ENCODE data around the gene WDR62.
A peak's percentile ranks its signal among the peaks of the same experiment; 100 is the strongest.

Gene WDR62

DNA sequence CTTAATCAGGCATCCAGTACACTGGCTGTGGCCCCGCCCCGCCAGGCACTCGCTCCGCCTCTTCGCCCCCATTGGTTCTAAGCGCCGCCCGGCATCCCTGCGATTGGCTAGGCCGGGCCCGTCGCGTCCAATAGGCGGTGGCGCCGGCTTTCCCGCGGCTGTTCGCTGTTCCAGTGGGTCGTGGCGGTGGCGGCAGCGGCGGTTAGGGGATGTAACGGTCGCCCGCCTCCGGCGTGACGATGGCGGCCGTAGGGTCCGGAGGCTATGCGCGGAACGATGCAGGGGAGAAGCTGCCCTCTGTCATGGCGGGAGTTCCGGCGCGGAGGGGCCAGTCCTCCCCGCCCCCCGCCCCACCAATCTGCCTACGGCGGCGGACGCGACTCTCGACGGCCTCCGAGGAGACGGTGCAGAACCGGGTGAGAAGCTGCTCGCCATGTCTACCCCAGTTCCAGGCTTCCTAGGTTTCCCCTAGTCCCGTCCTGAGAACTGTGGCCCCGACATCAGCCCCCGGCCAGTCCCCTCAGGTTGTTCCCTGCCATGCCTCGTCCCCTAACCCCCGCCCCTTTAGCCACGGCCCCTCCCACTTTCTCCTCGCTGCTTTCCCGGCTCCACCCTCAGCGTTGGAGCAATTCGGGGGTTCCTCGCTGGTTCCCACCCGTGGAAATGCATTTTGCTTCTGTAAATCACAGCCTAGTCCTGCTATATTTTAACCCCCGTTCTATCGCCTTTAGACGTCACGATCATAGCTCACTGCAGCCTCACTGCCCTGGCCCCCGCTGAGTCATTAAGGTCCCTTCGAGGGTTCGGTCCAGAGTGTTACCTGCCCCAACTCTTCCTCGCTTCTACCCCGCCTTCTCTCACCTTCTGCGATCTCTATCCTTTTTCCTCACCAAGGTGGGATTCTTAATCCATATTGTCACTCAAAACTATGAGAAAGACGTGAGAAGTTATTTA is at the start of gene WDR62:
WDR62 (plus strand) TSS at position 165 of the 954 bp plus-strand sequence; CDS start at position 240, 75 bp downstream.
- H3K4me3 ChIP-seq (ENCODE audit: low read length), result peak within 1 kb of the TSS; percentile 92
- TF ChIP-seq ZNF274 (IDR thresholded peaks at IDR 0.05; ENCODE audit: low read depth, low read length), result no peak

DNA sequence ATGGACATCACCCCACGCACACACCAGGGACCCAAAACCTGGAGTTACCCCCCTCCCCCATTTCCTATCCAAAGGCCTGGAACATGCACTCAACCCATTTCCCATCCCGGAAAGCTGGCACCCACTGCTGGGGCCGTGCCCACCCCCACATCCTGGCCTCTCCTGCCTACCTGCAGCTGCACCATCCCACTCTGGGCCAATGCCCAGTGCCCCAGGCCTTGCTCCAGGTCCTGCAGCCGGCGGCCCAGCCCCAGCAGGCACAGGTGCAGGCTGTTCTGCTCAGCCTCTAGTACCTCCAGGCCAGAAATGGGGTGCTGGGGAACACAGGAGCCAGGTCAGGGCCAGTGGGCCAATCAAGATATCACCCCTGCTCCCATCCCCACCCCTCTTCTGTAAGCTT is 47.7 kb upstream of the WDR62 start:
- TF ChIP-seq ZNF274 (IDR thresholded peaks at IDR 0.05; ENCODE audit: low read depth, low read length), result no peak

DNA sequence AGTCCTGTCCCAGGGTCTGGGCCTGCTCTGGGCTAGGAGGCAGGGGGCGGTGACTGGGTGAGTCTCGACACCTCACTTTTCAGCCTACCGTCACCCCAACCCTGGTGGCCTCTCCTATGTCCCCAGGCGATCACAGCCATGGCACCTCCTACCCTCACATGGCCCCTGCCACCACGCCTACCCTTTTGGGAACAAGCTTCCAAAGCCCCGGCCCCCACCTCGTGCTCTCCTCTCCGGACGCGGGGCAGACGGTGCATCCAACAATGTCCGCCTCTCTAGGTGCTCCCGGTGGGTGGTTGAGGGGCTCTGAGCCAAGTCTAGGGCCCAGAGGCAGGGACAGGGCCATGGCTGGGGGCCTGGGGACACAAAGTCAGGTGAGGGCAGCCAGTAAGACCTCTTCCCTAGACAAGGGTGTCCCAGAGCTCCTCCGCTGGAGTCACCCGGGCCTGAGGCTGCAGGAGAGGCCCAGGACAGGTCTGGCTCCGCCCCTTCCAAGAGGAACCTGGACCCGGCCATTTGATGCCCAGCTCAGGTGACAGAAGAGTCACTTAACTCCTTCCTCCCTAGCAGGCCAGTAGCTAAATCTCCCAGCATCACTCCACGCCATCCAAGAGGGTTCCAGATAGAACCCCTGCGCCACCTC is 46.2 kb upstream of the WDR62 start, which contains the start of gene SYNE4:
SYNE4 (minus strand) TSS at position 478 of the 643 bp plus-strand sequence; CDS start at position 346, 132 bp downstream.
- TF ChIP-seq ZNF274 (IDR thresholded peaks at IDR 0.05; ENCODE audit: low read depth, low read length), result no peak
- H3K4me3 ChIP-seq (ENCODE audit: low read length), result no peak within 1 kb of the TSS; the same call in 1 of the 2 replicates

More for the DNA sequence above, 47.7 kb upstream of the WDR62 start:
- H3K4me3 ChIP-seq (ENCODE audit: low read length), result no peak overlapping the region

GRCh38 chr19:36009220-36009619 is 45.5 kb upstream of the WDR62 start:
- H3K4me3 ChIP-seq (ENCODE audit: low read length), result no peak overlapping the region; the same call in 1 of the 2 replicates
- TF ChIP-seq ZNF274 (IDR thresholded peaks at IDR 0.05; ENCODE audit: low read depth, low read length), result no peak

DNA sequence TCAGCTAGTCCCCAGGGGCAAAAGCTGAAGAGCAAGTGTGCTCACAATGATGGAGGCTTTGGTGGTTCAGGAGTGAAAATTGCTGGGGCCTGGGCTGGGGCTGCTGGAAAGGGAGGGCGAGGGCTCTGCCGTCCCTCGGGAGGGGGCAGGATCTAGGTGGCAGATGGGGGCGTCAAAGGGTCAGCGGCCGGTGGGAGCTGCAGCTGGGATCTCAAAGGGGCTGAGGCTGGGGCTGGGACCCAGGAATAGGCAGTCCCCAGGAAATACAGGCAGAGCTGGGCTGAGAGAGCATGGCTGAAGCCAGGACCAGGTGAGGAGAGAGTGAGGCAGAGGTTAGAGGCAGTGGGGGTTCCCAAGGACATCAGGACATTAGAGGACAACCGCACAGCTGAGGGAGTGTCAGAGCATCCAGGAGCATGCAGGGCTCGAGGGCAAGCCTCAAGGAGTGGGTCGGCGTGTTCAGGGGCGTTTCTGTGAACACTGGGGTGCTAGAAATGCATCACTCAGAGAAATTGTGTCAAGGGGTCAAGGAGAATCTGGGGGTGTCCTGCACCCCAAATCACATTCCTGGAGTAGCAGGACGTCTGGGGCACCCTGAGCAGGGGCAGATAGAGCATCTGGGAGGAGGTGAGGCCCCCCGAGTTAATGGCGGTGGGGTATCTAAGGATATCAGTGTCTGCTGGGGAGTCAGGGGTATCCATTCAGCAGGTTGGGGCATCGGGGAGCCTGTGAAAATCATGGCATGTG is 44.9 kb upstream of the WDR62 start:
- no peak for TF ChIP-seq ZNF274 (IDR thresholded peaks at IDR 0.05; ENCODE audit: low read depth, low read length)
- H3K4me3 ChIP-seq (ENCODE audit: low read length), result no peak overlapping the region

DNA sequence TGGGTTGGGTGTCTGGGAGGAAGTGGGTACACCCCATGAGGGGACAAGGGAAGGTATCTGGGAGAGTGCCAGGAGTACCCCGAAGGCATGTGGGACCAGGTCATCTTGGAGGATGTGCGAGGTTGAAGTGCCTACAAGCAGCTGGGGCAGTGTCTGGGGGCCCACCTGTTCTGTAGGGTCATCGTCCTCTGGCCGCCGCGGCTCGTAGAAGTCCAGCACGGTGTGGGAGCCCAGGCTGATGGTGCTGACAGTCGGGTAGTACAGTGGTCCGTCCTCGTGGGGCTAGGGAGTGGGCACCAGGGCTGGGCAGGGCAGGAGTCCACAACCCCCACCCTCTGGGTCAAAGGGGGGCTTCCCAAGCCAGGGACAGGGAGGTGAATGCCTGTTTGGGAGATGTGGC is 44.3 kb upstream of the WDR62 start:
- H3K4me3 ChIP-seq (ENCODE audit: low read length), result no peak overlapping the region

GRCh38 chr19:36013280-36014011 is 41.3 kb upstream of the WDR62 start:
- peak overlapping the region; percentile 96 for H3K4me3 ChIP-seq (ENCODE audit: low read length)
- no peak for TF ChIP-seq ZNF274 (IDR thresholded peaks at IDR 0.05; ENCODE audit: low read depth, low read length)

More for the DNA sequence above, 44.3 kb upstream of the WDR62 start:
- no peak for TF ChIP-seq ZNF274 (IDR thresholded peaks at IDR 0.05; ENCODE audit: low read depth, low read length)

DNA sequence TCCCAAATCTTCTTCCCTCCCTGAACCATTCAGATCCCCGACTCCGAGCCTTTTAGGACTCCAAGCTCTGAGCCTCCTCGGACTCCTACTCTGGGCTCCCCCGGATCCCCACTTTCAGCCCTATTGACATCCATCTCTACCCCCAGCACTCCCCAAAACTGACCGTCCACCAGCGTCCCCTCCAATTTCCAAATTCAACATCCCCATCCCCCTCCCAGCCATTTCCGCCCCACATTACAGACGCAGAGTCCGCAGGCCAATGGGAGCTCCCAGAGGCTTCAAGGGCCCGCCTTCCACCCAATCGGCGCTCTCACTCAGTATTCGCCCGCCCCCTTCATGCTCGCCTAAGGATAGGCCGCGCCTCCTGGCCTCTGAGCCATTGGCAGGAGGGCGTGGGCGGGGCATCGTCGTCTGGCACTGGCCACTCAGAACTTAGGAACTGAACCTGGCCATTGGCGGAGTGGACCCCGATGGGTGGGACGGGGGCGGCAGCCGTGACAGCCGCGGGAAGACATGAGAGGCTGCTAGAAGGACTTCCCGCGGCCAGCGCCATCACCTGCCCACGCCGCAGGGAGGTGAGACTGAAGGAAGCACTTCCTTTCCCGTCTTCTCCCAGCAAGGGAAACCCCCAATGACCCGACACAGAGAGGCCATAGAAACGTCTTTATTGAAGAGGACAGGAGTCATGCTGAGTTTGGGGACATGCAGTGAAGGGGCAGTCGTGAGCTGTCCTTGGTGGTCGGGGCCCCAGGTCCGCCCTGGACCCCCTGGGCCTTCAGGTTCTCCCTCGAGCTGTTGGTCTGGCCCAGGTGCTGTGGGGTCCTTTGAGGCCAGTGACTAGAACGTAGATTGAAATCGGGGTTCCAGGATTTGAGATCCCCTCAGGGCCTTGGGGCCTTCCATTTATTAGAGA is 40.4 kb upstream of the WDR62 start, which contains the start of gene ALKBH6:
ALKBH6 (minus strand) TSS at position 202 of the 913 bp plus-strand sequence. CDS start 816 bp downstream, outside the sequence.
- peak within 1 kb of the TSS; percentile 96 for H3K4me3 ChIP-seq (ENCODE audit: low read length)
- no peak for TF ChIP-seq ZNF274 (IDR thresholded peaks at IDR 0.05; ENCODE audit: low read depth, low read length)

DNA sequence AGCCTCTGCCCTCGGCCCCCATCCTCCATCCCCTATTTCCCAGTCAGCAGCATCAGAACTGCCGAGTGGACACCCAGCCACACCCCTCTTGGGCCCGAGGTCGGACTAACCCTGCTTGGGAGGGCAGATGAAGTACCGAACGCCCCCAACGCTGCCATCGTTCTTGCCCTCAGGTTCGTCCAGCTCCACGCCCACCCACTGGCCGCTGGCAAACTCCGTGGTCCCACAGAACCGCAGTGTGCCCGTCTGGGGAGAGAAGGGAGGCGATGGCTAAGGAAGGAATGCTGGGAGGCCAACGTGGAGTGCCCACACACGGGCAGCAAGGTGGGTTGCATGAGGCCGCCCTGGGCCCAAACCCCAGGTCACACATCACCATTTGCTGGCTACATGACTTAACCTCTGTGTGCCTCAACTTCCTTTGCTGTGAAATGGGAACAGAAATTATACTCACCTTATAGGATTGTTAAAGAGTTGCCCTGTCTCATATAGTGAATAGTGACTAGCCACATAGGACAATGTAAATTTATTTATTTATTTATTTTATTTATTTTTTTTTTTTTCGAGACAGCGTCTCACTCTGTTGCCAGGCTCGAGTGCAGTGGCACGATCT is 35.5 kb upstream of the WDR62 start:
- no peak overlapping the region for H3K4me3 ChIP-seq (ENCODE audit: low read length)
- TF ChIP-seq ZNF274 (IDR thresholded peaks at IDR 0.05; ENCODE audit: low read depth, low read length), result no peak

DNA sequence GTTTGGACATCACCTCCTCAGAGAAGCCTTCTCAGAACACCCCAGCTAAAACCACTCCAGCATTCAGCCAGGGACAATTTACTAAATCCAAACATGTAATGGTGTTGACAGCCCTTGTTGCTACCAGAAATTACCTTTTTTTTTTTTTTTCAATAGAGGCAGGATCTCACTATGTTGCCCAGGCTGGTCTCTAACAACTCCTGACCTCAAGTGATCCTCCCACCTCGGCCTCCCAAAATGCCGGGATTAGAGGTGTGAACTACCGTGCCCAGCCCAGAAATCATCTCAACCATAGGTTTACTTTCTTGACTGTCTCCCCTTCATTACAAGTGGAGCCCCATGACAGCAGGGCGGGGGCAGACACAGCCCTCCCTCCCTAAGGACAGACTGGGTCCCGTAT is 31.3 kb upstream of the WDR62 start:
- H3K4me3 ChIP-seq (ENCODE audit: low read length), result no peak overlapping the region
- TF ChIP-seq ZNF274 (IDR thresholded peaks at IDR 0.05; ENCODE audit: low read depth, low read length), result no peak

DNA sequence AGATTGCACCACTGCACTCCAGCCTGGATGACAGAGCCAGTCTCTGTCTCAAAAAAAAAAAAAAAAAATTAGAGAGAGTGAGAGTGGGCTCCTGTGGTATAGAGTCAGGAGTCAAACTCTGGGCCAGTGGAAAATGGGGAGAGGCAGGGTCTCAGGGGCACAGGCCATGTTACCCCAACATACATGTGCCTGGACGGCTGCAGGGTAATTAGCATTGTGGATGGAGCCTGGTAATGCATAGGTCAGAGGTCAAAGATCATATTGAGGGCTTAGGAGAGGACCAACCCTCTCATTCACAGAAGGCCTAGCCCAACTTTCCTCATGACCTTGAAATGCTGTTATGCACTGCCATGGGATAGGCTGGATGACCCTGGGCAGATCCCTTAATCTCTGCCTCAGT is 29.2 kb upstream of the WDR62 start:
- no peak overlapping the region for H3K4me3 ChIP-seq (ENCODE audit: low read length)
- no peak for TF ChIP-seq ZNF274 (IDR thresholded peaks at IDR 0.05; ENCODE audit: low read depth, low read length)

All from GM08714 (cell line).